NCI-H345 (cell line): ENCODE data around the gene SNX10.

Experiments
- DNase-seq: peaks from one replicate; lab custom pipeline; 2025; lab: John Stamatoyannopoulos, UW

The SNX10 gene

GRCh38 chr7:26369593-26369992 lies 77.9 kb downstream of the SNX10 start:
- DNase-seq: peak; percentile 69

DNA sequence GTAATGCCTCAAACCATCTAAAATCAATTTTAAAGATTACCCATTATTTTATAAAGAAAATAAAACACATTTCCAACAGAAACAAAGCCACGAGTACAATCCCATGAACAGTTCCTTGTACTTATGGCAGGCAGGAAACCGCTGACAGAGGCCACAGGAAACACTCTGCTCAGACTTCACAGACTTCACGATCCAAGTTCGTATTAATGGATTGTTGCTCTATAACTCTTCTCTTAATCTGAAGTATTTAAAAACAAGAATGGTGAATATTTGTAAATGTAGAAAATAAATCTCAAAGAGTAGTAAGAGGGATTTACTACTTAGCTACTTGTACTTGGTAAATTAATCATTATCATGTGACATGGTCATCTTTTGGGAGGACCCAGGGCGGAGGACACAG lies 78.3 kb downstream of the SNX10 start:
- DNase-seq: no peak

DNA sequence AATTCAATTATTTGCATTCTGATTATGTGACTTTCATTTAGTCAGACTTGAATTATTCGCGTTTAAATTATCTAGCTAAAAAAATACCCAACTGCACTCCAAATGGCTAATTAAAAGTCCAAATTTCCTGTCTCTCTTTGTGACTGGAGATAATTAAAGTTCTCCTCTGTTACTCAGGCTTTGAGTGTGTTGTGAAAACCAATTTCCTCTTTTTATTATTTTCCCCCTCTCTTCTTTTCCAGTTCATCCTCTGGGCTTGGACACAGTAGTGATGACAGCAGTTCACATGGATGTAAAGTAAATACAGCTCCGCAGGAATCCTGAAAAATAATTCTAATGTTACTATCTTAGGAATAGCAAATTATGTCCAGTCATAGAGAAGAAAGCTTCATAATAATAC lies 80.6 kb downstream of the SNX10 start:
- no peak for DNase-seq

DNA sequence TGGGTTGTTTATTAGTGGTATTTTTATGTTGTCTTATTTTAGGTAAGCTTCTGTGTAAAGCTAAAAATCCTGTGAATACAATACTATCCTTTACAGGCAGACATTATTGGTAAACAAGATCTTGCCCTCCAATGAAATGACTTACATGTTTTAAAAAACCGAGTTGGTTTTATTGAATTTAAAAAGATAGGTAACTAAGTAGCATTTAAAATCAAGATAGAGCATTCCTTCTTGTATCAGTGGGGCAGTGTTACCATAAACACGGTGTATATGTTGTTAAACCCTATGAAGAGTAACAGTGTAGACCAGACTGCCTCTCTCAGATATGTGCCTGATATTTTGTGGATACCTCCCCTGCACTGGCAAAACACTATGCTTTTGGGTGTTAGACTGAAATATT lies 81.0 kb downstream of the SNX10 start:
- DNase-seq: no peak

DNA sequence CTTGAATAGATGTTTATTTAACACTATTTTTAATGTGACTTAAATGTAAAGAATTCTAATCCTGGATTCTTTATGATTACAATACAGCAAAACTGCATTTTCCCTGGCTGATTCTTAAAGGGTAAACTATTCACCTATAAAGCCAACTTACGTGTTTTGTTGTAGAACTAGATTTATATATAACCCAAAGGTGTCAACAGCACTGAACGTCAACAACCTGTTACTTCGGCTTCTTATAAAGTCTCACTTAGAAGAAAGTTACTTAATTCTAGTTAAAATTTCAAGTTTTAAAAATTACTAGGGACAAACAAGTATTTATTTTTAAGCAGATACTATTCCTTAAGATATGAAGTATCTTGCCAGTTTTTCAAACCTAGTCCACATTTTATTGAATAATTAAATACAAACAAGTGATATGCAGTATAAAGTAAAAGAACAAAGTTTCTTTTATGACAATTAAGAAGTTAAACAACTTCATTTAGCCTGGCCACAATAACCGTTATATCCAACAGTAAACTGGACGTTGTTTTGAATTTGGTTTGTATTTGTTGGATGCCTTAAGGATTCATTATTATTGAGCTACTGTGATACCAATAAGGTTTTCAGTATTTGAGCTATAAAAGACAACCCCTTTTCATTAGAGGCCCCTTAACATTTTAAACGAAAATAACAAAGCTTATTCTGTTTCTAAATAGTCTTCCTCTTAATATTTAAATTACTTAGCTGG lies 83.1 kb downstream of the SNX10 start:
- DNase-seq: no peak

- no peak for DNase-seq
Observed at GRCh38 chr7:26375726-26376174, 84.1 kb downstream of the SNX10 start.

DNA sequence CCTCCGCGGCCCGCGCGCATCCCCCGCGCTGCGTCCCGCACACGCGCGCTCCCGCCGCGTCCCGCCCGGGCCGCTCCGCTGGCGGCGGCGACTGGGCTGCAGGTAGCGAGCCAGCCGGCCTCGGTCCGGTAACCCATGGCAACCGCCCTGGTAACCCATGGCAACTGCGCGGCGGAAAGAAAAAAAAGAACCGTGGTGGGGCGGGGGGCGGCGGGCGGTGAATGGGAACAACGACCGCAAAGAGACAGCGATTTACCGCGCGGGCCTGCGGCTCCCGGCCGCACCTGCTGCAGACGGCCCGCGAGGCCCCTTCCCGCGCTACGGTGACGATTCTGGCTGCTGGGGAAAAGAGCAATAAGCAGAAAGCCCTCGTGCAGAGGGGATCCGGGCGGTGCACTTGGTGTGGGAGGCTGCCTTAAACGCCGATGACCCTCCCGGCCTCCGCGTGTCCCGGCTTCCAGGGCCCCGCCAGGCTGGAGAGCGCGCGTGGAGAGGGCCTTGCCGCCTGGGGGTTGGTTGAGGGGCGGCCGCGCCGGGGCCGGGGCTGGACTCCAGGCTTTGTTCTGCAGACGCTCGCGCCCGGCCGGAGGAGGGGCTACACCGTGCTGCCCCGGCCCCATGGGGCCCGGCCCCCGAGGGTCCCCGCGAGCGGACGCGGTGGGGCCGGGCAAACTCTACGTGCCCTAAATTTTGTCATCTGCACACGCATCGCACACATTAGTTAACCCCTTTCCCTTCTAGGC lies 84.7 kb downstream of the SNX10 start:
- DNase-seq: peak; percentile 78

DNA sequence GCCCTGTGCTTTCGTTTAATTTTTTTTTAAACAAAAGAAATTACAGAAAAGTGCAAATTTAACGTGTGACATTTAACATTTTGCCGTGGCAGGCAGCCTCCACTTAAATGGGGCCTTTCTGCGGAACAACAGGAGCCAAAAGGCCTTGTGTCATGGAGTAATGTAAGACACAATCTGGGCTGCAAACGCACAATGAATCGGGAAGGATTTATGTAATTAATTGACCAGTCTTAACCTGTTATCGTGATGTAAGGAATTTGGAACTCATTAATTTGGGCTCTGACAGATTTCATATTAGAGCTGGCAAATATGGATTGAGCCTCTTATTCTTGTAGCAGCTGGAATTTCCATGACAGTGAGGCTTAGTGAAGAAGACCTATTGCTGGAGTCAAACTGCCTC lies 86.4 kb downstream of the SNX10 start:
- no peak for DNase-seq

DNA sequence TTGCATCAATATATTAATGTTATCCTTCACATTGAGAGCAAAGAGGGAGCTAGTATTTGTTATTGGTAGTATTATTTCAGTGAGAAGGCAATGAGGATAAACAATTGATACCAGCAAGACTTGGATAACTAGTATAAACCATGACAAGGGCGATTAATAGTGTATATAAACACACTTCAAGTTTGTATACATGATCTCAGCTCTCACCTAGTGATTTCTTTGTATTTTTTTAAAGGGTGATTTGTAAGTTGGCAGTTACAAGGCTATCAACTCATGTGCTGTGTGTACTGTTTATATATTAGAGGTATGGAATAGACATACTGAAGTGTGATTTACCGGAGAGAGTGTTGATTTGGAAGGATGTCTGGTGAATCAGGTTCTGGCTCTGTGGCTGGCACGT lies 88.0 kb downstream of the SNX10 start:
- peak; percentile 80 for DNase-seq

DNA sequence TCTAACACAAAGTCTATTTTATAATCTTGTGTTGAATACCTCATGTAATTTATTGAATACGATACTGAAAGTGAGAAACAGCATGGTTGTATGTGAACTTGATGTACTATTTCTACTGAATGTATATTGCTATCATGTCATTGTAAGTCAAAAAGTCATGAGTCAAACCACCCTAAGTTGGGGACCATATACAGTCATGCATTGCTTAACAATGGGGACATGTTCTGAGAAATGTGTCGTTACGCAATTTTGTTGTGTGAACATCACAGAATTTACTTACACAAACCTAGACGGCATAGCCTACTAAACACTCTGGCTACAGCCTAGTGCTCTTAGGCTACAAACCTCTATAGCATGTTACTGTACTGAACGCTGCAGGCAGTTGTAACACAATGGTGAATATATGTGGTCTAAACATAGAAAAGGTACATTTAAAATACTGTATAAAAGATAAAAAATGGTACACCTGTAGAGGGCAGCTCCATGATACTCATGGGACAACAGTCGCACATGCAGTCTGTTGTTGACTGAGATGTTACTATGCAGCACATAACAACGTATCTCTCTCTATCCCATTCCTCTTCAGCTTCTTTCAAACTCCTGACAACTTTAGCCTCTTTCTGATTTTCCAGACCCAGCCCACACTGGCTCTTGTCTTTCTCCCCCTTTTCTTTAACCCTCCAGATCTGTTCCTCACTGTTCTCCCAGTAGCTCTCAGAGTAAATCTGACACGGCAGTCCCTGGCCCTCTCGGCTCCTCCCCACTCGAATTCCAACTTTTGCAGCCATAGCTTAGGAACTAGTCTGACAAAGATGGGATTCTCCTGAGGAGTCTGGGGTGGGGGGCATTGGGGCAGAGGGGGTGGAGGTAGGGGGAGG lies 90.1 kb downstream of the SNX10 start:
- no peak for DNase-seq

- DNase-seq: no peak
Observed at GRCh38 chr7:26385240-26385639, 93.6 kb downstream of the SNX10 start.

GRCh38 chr7:26387731-26388130 lies 96.1 kb downstream of the SNX10 start:
- no peak for DNase-seq

GRCh38 chr7:26388256-26388655 lies 96.6 kb downstream of the SNX10 start:
- DNase-seq: no peak

GRCh38 chr7:26390016-26390415 lies 98.4 kb downstream of the SNX10 start:
- no peak for DNase-seq

DNA sequence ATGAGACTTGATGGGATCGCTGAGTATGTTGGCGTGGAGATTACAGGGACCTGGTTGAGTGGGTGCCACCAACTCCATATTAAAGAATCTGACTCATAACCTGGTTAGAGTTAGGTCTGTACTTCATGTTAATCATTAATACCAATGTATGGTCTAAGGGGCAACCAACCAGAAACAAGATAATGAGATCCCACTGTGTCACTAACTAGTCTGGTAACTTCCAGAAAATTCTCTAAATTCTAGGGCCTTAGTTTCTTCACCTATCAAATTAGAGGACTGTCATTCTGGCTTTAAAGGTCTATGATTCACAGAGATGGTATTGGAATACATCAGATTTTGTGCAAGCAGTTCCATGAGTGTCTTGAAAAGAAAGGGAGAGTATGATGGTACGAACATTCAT lies 102.2 kb downstream of the SNX10 start:
- no peak for DNase-seq

DNA sequence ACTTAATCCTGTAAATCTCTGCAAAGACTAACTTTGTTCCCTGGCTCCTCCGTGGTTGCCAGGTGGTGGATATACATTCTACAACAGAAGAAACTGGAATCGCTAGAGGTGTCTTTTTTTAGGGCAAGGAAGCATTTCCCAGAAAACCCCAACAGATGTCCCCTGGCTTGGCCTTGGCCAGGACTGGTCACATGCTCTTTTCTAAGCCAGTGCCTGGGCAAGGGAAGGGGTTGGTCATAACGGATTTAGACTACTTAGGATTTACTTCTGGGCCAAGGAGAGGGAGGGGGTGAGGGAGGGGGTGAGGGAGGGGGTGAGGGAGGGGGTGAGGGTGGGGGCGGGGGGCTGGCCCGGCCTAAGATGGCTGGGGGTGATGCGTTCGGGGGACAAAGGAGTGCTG lies 105.7 kb downstream of the SNX10 start:
- no peak for DNase-seq

GRCh38 chr7:26397796-26398426 lies 106.2 kb downstream of the SNX10 start:
- DNase-seq: no peak

DNA sequence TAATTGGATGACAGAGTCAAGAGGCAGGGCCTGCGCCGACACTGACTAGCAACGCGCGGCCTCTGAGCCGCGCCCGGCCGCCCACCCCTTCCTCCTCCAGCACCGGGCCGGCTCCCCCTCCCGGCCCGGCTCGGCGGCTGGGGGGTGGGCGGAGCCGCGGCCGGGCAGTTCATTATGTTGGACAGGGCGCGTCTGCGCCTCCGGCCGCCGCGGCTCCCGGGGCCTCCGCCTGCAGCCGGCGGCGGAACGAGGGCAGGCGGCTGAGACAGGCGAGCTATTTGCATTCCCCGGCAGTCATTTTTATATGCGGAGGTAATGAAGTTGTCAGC lies 106.7 kb downstream of the SNX10 start:
- no peak for DNase-seq

DNA sequence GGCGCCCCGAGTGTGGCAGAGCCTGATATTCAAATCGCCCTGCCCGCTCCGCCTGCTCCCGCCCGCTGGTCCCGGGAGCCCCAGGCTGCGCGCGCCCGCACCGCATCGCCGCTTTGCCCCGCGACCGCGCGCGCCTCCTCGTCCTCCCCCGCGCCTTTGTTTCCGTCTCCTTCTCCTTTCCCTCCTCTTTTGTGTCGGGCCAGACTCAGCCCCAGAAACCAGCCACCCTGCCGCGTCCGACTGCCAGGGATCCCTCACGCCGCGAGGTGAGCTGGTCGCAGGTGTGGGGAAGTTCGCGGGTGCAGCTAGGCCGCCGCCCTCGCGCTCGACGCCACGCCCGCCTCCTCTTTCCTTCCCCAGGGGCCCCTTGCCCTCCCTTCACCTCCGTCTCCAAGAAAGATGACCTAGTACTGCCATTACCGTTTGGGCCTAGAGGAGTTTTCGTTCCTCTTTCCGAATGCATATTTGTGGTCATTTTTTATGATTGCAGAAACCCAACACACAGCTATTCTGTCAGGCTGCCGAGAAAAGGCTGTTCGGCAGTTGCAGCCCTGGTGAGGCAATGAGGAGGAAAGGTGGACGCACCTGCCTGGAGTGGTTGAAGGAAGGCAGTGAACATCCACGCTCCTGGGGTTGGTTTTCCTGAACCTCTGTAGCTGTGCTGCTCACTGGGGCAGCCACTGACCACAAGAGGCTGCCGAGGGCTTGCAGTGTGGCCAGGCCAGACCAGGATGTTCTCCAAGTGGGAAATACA lies 107.3 kb downstream of the SNX10 start:
- DNase-seq: peak; percentile 57

DNA sequence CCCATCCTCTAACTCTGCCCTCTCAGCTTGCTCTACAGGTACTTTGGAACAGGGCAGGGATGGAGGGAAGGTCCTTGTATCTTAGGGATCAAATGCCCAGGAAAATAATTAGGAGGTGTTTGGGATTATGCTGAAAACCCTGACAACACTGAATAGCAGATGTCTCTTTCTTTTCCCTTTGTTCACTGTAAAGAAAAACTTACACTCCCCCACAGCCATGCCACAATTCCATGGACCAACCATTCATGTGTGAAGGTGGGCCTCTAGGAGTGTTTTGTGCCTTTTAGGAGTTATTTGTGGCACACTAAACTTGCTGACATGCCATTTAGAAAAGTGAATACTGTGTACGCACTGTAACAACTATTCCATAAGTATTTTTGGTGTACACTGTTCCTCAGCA lies 108.1 kb downstream of the SNX10 start:
- DNase-seq: no peak

DNA sequence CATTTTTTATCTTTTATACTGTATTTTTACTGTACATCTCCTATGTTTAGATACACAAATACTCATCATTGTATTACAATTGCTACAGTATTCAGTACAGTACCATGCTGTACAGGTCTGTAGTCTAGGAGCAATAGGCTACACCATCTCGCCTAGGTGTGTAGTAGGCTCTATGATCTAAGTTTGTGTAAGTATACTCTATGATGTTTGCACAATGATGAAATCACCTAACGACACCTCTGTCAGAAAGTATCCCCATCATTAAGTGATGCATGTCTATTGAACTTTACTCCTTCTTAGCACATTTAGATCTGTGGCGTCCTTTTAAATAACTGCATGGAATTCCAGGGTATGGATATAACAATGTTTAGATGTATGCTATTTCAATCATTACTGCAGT lies 112.0 kb downstream of the SNX10 start:
- no peak for DNase-seq
